HG02970 (cell line): ENCODE results near the gene DRC3.
"Not testable (repeated sequence)": the region's sequence is repeated elsewhere in the genome, so short reads cannot be mapped to it uniquely, and the experiment has no call there.

Source experiments
- ATAC-seq: cut with Tn5 transposase; IDR thresholded peaks from one replicate; pipeline ENCODE4 v1.9.1; 2021; ENCODE audit warnings: mild to moderate bottlenecking, moderate library complexity, moderate number of reproducible peaks; ENCODE audit not compliant: unreplicated experiment, low FRiP score

The DRC3 gene

GRCh38 chr17:17989618-17990017, 17.0 kb downstream of the DRC3 start:
- no peak for ATAC-seq

GRCh38 chr17:17990282-17990681, 17.6 kb downstream of the DRC3 start:
- ATAC-seq: no peak

DNA sequence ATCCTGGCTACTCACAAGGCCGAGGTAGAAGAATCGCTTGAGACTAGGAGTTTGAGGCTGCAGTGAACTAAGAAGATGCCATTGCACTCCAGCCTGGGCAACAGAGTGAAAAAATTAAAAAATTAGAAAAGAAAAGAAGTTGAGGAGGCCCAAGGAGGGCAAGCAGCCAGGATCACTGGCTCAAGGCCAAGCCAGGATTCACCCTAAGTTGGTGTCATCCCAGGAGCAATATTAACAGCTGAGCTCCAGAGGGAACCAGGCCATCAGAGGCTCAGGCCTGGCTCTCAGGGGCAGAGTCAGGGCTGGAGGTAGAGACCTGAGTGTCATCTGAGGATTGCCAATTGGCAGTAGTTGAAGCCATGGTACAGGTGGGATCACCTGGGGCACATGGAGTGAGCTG, 20.7 kb downstream of the DRC3 start:
- no peak for ATAC-seq

- ATAC-seq: no peak
Observed at GRCh38 chr17:17993852-17994251, 21.2 kb downstream of the DRC3 start.

DNA sequence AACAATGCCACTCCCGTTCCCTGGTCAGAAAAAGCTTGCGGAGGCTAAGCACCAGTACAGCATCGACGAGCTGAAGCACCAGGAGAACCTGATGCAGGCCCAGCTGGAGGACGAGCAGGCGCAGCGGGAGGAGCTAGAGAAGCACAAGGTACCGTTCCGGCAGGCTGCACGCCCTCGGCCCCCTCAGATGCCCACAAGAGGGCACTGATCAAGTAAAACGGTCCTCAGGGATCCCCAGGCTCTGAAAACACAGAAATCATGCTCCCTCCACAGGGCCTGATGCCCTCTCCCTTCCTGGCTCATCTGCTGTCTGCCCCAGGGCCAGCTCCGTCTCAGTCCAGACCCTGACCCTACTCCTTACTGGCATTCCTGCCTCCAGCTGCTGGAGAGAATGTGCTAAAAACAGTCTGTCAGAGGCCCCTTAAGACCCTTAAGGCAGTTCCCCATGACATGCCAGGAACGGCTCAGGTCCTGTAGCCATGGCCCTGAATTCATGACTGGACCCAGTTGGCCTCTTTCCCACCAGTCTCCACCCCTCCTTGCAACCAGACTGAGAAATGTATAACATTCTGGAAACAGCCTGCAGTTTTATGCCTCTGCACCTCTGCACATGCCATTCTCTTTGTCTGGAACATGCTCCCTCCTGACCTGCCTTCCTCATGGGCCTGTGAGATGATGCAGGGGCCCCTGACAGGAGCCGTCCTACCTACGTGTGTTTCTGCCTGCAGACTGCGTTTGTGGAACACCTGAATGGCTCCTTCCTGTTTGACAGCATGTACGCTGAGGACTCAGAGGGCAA, 21.8 kb downstream of the DRC3 start:
- ATAC-seq: no peak

- not testable (repeated sequence) for ATAC-seq
Observed at GRCh38 chr17:17995887-17996286, 23.2 kb downstream of the DRC3 start.

DNA sequence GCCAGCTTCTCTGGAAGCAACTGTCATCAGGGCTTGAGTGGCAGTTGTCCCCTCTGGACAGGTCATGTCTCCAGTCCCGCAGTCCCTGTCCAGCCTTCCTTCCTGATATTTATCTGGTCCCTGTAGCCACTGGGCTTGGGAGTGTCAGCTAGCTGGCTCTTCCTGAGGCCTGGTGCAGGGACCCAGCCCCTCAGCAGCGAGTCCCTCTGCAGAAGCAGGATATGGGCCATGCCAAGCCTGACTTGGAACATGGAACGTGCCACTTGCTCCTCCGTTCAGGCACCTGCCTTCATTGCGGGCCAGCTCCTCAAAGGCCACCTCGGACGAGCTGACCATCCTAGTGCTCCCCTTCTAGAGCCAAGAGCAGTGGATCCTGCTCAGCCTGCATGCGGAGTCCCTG, 26.3 kb downstream of the DRC3 start:
- no peak for ATAC-seq

DNA sequence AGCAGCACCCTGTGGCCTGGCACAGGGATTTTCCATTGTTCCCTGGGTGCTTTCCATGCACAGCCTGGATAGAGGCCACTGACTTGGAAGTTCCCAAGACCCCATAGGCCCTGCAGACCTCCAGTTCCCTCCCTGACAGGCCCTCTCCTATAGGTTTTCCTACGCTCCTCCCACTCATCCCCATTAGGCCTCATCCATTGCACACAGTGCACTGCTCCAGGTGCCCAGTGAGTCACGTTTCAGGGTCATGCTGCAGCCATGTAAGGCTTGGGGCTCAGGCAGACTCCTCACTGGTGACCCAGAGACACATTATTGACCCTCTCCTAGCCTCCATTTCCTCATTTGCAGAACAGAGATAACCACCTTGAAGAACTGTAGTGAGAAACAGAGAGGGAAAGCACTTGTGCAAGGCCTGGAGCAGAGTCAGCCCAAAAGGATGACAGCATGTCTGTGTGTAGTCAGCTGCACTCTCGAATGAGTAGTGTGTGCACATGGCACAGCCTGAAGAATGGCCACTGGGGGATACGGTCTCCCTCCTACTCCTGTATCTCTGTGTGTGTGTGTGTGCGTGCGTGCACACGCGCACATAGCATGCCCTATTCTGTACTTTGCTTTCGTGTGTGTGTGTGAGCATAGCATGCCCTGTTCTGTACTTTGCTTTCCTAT, 26.8 kb downstream of the DRC3 start:
- ATAC-seq: no peak

DNA sequence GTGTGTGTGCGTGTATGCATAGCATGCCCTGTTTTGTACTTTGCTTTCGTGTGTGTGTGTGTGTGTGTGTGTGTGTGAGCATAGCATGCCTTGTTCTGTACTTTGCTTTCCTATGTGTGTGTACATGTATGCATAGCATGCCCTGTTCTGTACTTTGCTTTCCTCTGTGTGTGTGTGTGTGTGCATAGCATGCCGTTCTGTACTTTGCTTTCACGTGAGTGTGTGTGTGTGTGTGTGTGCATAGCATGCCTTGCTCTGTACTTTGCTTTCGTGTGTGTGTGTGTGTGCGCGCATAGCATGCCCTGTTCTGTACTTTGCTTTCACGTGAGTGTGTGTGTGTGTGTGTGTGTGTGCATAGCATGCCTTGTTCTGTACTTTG, 27.4 kb downstream of the DRC3 start:
- ATAC-seq: no peak

DNA sequence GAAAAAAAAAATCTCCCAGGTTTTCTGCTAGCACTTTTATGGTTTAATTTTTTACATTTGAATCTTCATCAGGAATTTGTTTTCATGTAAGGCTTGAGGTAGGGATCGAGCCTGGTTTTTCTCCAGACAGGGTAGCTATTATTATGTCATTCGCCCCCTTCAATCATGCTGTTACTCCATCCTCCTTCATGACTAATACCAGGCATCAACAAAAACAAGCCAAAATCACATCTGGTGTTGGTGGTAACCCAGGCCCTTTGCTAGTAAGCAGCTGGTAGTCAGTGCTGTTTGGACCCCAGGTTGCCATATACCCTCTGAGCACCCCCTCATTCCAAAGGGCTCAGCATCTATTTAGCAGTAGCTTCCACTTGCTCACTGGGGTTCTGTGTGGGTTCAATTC, 29.5 kb downstream of the DRC3 start:
- ATAC-seq: no peak

DNA sequence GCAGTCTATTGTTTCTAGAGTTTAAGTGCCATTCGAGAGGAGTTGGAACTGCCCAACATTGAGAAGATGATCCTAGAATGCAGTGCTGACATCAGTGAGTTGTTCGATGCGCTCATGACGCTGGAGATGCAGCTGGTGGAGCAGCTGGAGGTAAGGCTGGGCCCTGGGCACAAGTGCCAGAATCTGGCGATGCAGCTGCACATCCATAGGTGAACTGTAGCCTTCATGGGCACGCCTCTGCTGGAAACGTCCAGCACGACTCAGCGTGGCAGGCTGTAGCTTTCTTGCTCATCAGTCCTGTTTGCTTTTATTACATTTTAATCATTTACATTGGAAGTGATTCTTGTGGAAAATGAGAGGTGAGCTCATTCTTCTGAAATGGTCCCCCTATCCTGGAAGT, 31.7 kb downstream of the DRC3 start:
- ATAC-seq: no peak

- no peak for ATAC-seq
Observed at GRCh38 chr17:18004884-18005305, 32.2 kb downstream of the DRC3 start.

- ATAC-seq: no peak
Observed at GRCh38 chr17:18005496-18005895, 32.8 kb downstream of the DRC3 start.

GRCh38 chr17:18006495-18007239, 34.0 kb downstream of the DRC3 start:
- ATAC-seq: no peak

- no peak for ATAC-seq
Observed at GRCh38 chr17:18008496-18009268, 36.0 kb downstream of the DRC3 start.

GRCh38 chr17:18009609-18010420, 37.2 kb downstream of the DRC3 start:
- no peak for ATAC-seq

- no peak for ATAC-seq
Observed at GRCh38 chr17:18011286-18011685, 38.6 kb downstream of the DRC3 start.

- ATAC-seq: no peak
Observed at GRCh38 chr17:18014006-18014405, 41.3 kb downstream of the DRC3 start.

- no peak for ATAC-seq
Observed at GRCh38 chr17:18015593-18015992, 42.9 kb downstream of the DRC3 start.

GRCh38 chr17:18016426-18016825, 43.8 kb downstream of the DRC3 start:
- ATAC-seq: no peak
